Measurements from ENCODE around the gene WWOX. TPM values are rescaled to one million over a fixed set of nuclear protein-coding genes. Genes with fewer than 3 reads are reported as not detected.
A peak's percentile ranks its signal among the peaks of the same experiment; 100 is the strongest.

The WWOX gene
- total RNA-seq, 1 experiment from 2014 or later, result 20.3 TPM

- no peak for DNase-seq (ENCODE audit: low read depth)
Measured at GRCh38 chr16:78105517-78105916, 6.1 kb downstream of the WWOX start.

GRCh38 chr16:78106686-78107085 is 7.2 kb downstream of the WWOX start:
- no peak for DNase-seq (ENCODE audit: low read depth)

- no peak for DNase-seq (ENCODE audit: low read depth)
Measured at GRCh38 chr16:78108451-78108850, 9.0 kb downstream of the WWOX start.

GRCh38 chr16:78113258-78113657 is 13.8 kb downstream of the WWOX start:
- DNase-seq (ENCODE audit: low read depth), result no peak

- DNase-seq (ENCODE audit: low read depth), result no peak
Measured at GRCh38 chr16:78115659-78116058, 16.2 kb downstream of the WWOX start.

- DNase-seq (ENCODE audit: low read depth), result no peak
Measured at GRCh38 chr16:78116946-78117345, 17.5 kb downstream of the WWOX start.

GRCh38 chr16:78117391-78117790 is 17.9 kb downstream of the WWOX start:
- no peak for DNase-seq (ENCODE audit: low read depth)

GRCh38 chr16:78118469-78119025 is 19.1 kb downstream of the WWOX start:
- DNase-seq (ENCODE audit: low read depth), result no peak

GRCh38 chr16:78122774-78123315 is 23.4 kb downstream of the WWOX start:
- DNase-seq (ENCODE audit: low read depth), result peak; percentile 67

- no peak for DNase-seq (ENCODE audit: low read depth)
Measured at GRCh38 chr16:78125112-78125844, 25.8 kb downstream of the WWOX start.

- no peak for DNase-seq (ENCODE audit: low read depth)
Measured at GRCh38 chr16:78126662-78127061, 27.2 kb downstream of the WWOX start.

- DNase-seq (ENCODE audit: low read depth), result peak; percentile 10
Measured at GRCh38 chr16:78127130-78127529, 27.7 kb downstream of the WWOX start.

- no peak for DNase-seq (ENCODE audit: low read depth)
Measured at GRCh38 chr16:78128913-78129312, 29.5 kb downstream of the WWOX start.

- no peak for DNase-seq (ENCODE audit: low read depth)
Measured at GRCh38 chr16:78129349-78129748, 29.9 kb downstream of the WWOX start.

- DNase-seq (ENCODE audit: low read depth), result no peak
Measured at GRCh38 chr16:78130083-78130608, 30.7 kb downstream of the WWOX start.

GRCh38 chr16:78130950-78131349 is 31.5 kb downstream of the WWOX start:
- DNase-seq (ENCODE audit: low read depth), result no peak

- no peak for DNase-seq (ENCODE audit: low read depth)
Measured at GRCh38 chr16:78133919-78134318, 34.5 kb downstream of the WWOX start.

GRCh38 chr16:78134944-78135619 is 35.6 kb downstream of the WWOX start:
- no peak for DNase-seq (ENCODE audit: low read depth)

GRCh38 chr16:78137179-78137578 is 37.7 kb downstream of the WWOX start:
- DNase-seq (ENCODE audit: low read depth), result no peak

- DNase-seq (ENCODE audit: low read depth), result no peak
Measured at GRCh38 chr16:78137782-78138616, 38.5 kb downstream of the WWOX start.

- DNase-seq (ENCODE audit: low read depth), result no peak
Measured at GRCh38 chr16:78140818-78141466, 41.5 kb downstream of the WWOX start.
